Calu3 (cell line): ENCODE data around the gene EIF2B5. TPM values are rescaled to one million over a fixed set of nuclear protein-coding genes. Genes with fewer than 3 reads are reported as not detected.

ENCODE experiments used
- BruUV-seq: library from RNA; stranded (reverse); fragments of 400-500 nt; replicated peaks from 2 replicates; lab custom pipeline; 2021; lab: Mats Ljungman, UMichigan
- CTCF ChIA-PET: fragments of 300-600 bp; sonication (Branson Sonifier 250); formaldehyde crosslinking; loops from one replicate; lab custom pipeline; 2022; ENCODE audit warnings: antibody characterized with exemption; lab: Charles Lee
- DNase-seq: peaks from one replicate; pipeline ENCODE4 v3.0.0; 2022
- H3K27ac Mint-ChIP-seq: one replicate; pipeline ENCODE4 v1.8.0; 2022; ENCODE audit warnings: mixed read lengths; ENCODE audit not compliant: unreplicated experiment
- H3K27me3 Mint-ChIP-seq: one replicate; pipeline ENCODE4 v1.8.0; 2022; ENCODE audit warnings: mixed read lengths; ENCODE audit not compliant: unreplicated experiment
- H3K36me3 Mint-ChIP-seq: one replicate; pipeline ENCODE4 v1.8.0; 2022; ENCODE audit warnings: mild to moderate bottlenecking, moderate library complexity, mixed read lengths; ENCODE audit not compliant: insufficient read depth, unreplicated experiment
- H3K4me1 Mint-ChIP-seq: one replicate; pipeline ENCODE4 v1.8.0; 2022; ENCODE audit warnings: mild to moderate bottlenecking, low read depth, mixed read lengths; ENCODE audit not compliant: unreplicated experiment
- H3K4me3 Mint-ChIP-seq: one replicate; pipeline ENCODE4 v1.8.0; 2022; ENCODE audit warnings: mild to moderate bottlenecking, low read depth, moderate library complexity, mixed read lengths; ENCODE audit not compliant: unreplicated experiment
- H3K9me3 Mint-ChIP-seq: one replicate; pipeline ENCODE4 v1.8.0; 2022; ENCODE audit warnings: low read depth, mixed read lengths; ENCODE audit not compliant: unreplicated experiment
- CTCF ChIP-seq: fragments of 200-600 bp; IDR thresholded peaks from one replicate; pipeline ENCODE4 v1.8.0; 2022; ENCODE audit warnings: antibody characterized with exemption; ENCODE audit not compliant: unreplicated experiment
- intact Hi-C: fragments of 100-400 bp; cut with micrococcal nuclease; formaldehyde crosslinking; loops from one replicate; pipeline ENCODE4 v1.10.0; 2022; ENCODE audit not compliant: unreplicated experiment
- total RNA-seq: library from RNA; stranded (reverse); gene quantifications from 2 replicates; pipeline ENCODE4 v1.2.3, GENCODE V29; 2022

The EIF2B5 gene
- total RNA-seq, 1 experiment from 2014 or later = 79.6 TPM

- no TSS peak for BruUV-seq
- no peaks in the 10 kb centered on the region for H3K4me1 Mint-ChIP-seq
- no peak overlapping the region for H3K27ac Mint-ChIP-seq
- intact Hi-C loops = no loop called here
- H3K9me3 Mint-ChIP-seq = no peaks in the 10 kb centered on the region
- no peak overlapping the region for H3K4me3 Mint-ChIP-seq
- DNase-seq = no peak
- no peak for TF ChIP-seq CTCF
- H3K27me3 Mint-ChIP-seq = no peaks in the 10 kb centered on the region
- peaks cover 40% of the 10 kb centered on the region for H3K36me3 Mint-ChIP-seq
- CTCF ChIA-PET = interaction anchor here (1.8 kb wide), 1 partner anchor 16 kb away, joined by 4 read pairs; the partner anchor contains the start of gene ABCF3
Measured at GRCh38 chr3:184169896-184170875, 35.0 kb downstream of the EIF2B5 start.

GRCh38 chr3:184171562-184171961, 36.4 kb downstream of the EIF2B5 start:
- no peak for TF ChIP-seq CTCF
- CTCF ChIA-PET = interaction anchor here (1.1 kb wide), 1 partner anchor 11 kb away, joined by 3 read pairs; no protein-coding TSS in a partner anchor
- Mint-ChIP-seq H3K4me3 (no peak overlapping the region), H3K9me3 (no peaks in the 10 kb centered on the region), H3K36me3 (peaks cover 53% of the 10 kb centered on the region), H3K27ac (no peak overlapping the region), H3K4me1 (no peaks in the 10 kb centered on the region), H3K27me3 (no peaks in the 10 kb centered on the region)
- BruUV-seq = no TSS peak
- intact Hi-C loops = no loop called here
- DNase-seq = no peak

- Mint-ChIP-seq H3K4me3 (no peak overlapping the region), H3K4me1 (peaks cover 2% of the 10 kb centered on the region), H3K9me3 (no peaks in the 10 kb centered on the region), H3K36me3 (peaks cover 51% of the 10 kb centered on the region), H3K27me3 (no peaks in the 10 kb centered on the region), H3K27ac (no peak overlapping the region)
- intact Hi-C loops = no loop called here
- no TSS peak for BruUV-seq
- no peak for DNase-seq
- CTCF ChIA-PET = interaction anchor here (1.3 kb wide), 1 partner anchor 13 kb away, joined by 4 read pairs; the partner anchor contains the start of gene ABCF3
- TF ChIP-seq CTCF = no peak
Measured at GRCh38 chr3:184172681-184173373, 37.7 kb downstream of the EIF2B5 start.

GRCh38 chr3:184173374-184173722, 38.2 kb downstream of the EIF2B5 start:
- Mint-ChIP-seq H3K4me1 (peaks cover 7% of the 10 kb centered on the region), H3K4me3 (no peak overlapping the region)
- TF ChIP-seq CTCF = no peak

More at GRCh38 chr3:184173374-184173722, 38.2 kb downstream of the EIF2B5 start:
- DNase-seq = no peak
- intact Hi-C loops = no loop called here
- CTCF ChIA-PET = interaction anchor here (1.3 kb wide), 1 partner anchor 12 kb away, joined by 4 read pairs; the partner anchor contains the start of gene ABCF3
- H3K27ac Mint-ChIP-seq = no peak overlapping the region
- no peaks in the 10 kb centered on the region for H3K27me3 Mint-ChIP-seq
- no peaks in the 10 kb centered on the region for H3K9me3 Mint-ChIP-seq
- peaks cover 51% of the 10 kb centered on the region for H3K36me3 Mint-ChIP-seq
- BruUV-seq = no TSS peak
